Parathyroid adenoma (tissue), 2 donors: ENCODE measurements around the gene SGF29.
"Not testable (repeated sequence)": the region's sequence is repeated elsewhere in the genome, so short reads cannot be mapped to it uniquely, and the experiment has no call there.

Source experiments
- H2AFZ ChIP-seq: fragments of 300-600 bp; sonication (generic); one replicate; pipeline ENCODE4 v1.7.0; 2017; ENCODE audit warnings: antibody characterized with exemption, mild to moderate bottlenecking
- H3K27ac ChIP-seq: fragments of 300-600 bp; sonication (generic); one replicate; pipeline ENCODE4 v1.7.0; 2017
- H3K27me3 ChIP-seq: fragments of 300-600 bp; sonication (generic); one replicate; pipeline ENCODE4 v1.7.0; 2017; ENCODE audit warnings: low read length; ENCODE audit not compliant: control insufficient read depth, insufficient read depth
- H3K36me3 ChIP-seq: fragments of 300-600 bp; sonication (generic); one replicate; pipeline ENCODE4 v1.7.0; 2017; ENCODE audit warnings: low read length; ENCODE audit not compliant: control insufficient read depth, insufficient read depth
- H3K4me1 ChIP-seq: fragments of 300-600 bp; sonication (generic); one replicate; pipeline ENCODE4 v1.7.0; 2017; ENCODE audit warnings: control low read depth
- H3K4me2 ChIP-seq: fragments of 300-600 bp; sonication (generic); one replicate; pipeline ENCODE4 v1.7.0; 2017; ENCODE audit warnings: low read length
- H3K4me3 ChIP-seq: fragments of 300-600 bp; sonication (generic); one replicate; pipeline ENCODE4 v1.7.0; 2017; ENCODE audit warnings: low read depth, low read length
- H3K79me2 ChIP-seq: fragments of 300-600 bp; sonication (generic); one replicate; pipeline ENCODE4 v1.7.0; 2017; ENCODE audit warnings: control low read depth
- H3K9ac ChIP-seq: fragments of 300-600 bp; sonication (generic); one replicate; pipeline ENCODE4 v1.7.0; 2017; ENCODE audit warnings: mild to moderate bottlenecking
- H3K9me3 ChIP-seq: fragments of 300-600 bp; sonication (generic); one replicate; pipeline ENCODE4 v1.7.0; 2017; ENCODE audit warnings: low read length; ENCODE audit not compliant: control insufficient read depth
- CTCF ChIP-seq: fragments of 300-600 bp; sonication (generic); IDR thresholded peaks from one replicate; pipeline ENCODE4 v1.7.0; 2017; ENCODE audit warnings: antibody characterized with exemption, mild to moderate bottlenecking
- donor health status: primary hyperparathyroidism.

The SGF29 gene

GRCh38 chr16:28623172-28623711 is 69.5 kb downstream of the SGF29 start:
- peaks cover 2% of the 10 kb centered on the region for H3K4me1 ChIP-seq
- no peaks in the 10 kb centered on the region for H3K79me2 ChIP-seq
- H3K9me3 ChIP-seq = no peaks in the 10 kb centered on the region
- no peaks in the 10 kb centered on the region for H3K27me3 ChIP-seq
- peak overlapping the region; percentile 96 for H2AFZ ChIP-seq
- peak overlapping the region; percentile 81 for H3K4me2 ChIP-seq
- H3K27ac ChIP-seq = peak overlapping the region; percentile 70
- no peak for TF ChIP-seq CTCF
- H3K36me3 ChIP-seq = no peaks in the 10 kb centered on the region
- peak overlapping the region; percentile 55 for H3K4me3 ChIP-seq
- H3K9ac ChIP-seq = no peak overlapping the region

GRCh38 chr16:28630905-28631304 is 77.2 kb downstream of the SGF29 start:
- H3K36me3 ChIP-seq, H3K79me2 ChIP-seq, H3K27ac ChIP-seq, H3K4me1 ChIP-seq, H3K9ac ChIP-seq, H3K4me2 ChIP-seq, H3K4me3 ChIP-seq, H2AFZ ChIP-seq, H3K27me3 ChIP-seq, H3K9me3 ChIP-seq: not testable (repeated sequence)

- H3K9me3 ChIP-seq, H3K79me2 ChIP-seq, H3K36me3 ChIP-seq, H3K4me3 ChIP-seq, H3K27ac ChIP-seq, H3K4me2 ChIP-seq, H3K4me1 ChIP-seq, H3K9ac ChIP-seq, H3K27me3 ChIP-seq: not testable (repeated sequence)
- H2AFZ ChIP-seq = peak overlapping the region; percentile 11
These were observed 82.5 kb downstream of the SGF29 start for GRCh38 chr16:28636093-28636823.

- not testable (repeated sequence) for H3K4me1 ChIP-seq, H3K36me3 ChIP-seq, H3K4me3 ChIP-seq
These were observed 84.0 kb downstream of the SGF29 start, which contains the start of gene NPIPB8 for GRCh38 chr16:28637765-28638164. Gene NPIPB8, plus strand, starts transcription at chr16:28638065. Its CDS starts 296 bp downstream, at chr16:28638361.

GRCh38 chr16:28638359-28638758 is 84.6 kb downstream of the SGF29 start:
- not testable (repeated sequence) for H3K27ac ChIP-seq, H3K36me3 ChIP-seq, H3K79me2 ChIP-seq, H2AFZ ChIP-seq, H3K9ac ChIP-seq, H3K4me2 ChIP-seq, H3K27me3 ChIP-seq, H3K4me3 ChIP-seq, H3K4me1 ChIP-seq, H3K9me3 ChIP-seq

More at GRCh38 chr16:28637765-28638164, 84.0 kb downstream of the SGF29 start, which contains the start of gene NPIPB8:
- H2AFZ ChIP-seq, H3K9ac ChIP-seq, H3K9me3 ChIP-seq, H3K79me2 ChIP-seq, H3K4me2 ChIP-seq, H3K27me3 ChIP-seq, H3K27ac ChIP-seq: not testable (repeated sequence)

GRCh38 chr16:28639959-28640358 is 86.2 kb downstream of the SGF29 start:
- H3K79me2 ChIP-seq, H3K9me3 ChIP-seq, H3K27ac ChIP-seq, H2AFZ ChIP-seq, H3K4me1 ChIP-seq, H3K36me3 ChIP-seq, H3K4me3 ChIP-seq, H3K4me2 ChIP-seq, H3K9ac ChIP-seq, H3K27me3 ChIP-seq: not testable (repeated sequence)
